MCF 10A (cell line): ENCODE data around the gene PRR20A. TPM values are rescaled to one million over a fixed set of nuclear protein-coding genes. Genes with fewer than 3 reads are reported as not detected.
"Not testable (repeated sequence)": the region's sequence is repeated elsewhere in the genome, so short reads cannot be mapped to it uniquely, and the experiment has no call there.

Source experiments
- BruUV-seq: library from RNA; stranded (reverse); fragments of 400-500 nt; replicated peaks from 2 replicates; lab custom pipeline; 2021; lab: Mats Ljungman, UMichigan
- CTCF ChIA-PET: fragments of 300-600 bp; sonication (Branson Sonifier 250); formaldehyde crosslinking; extraction: SDS; loops from one replicate; lab custom pipeline; 2021; ENCODE audit warnings: antibody characterized with exemption, inconsistent platforms; lab: Yijun Ruan, JAX
- POLR2A ChIA-PET: fragments of 300-600, 350-650 bp; sonication (Branson Sonifier 250); formaldehyde crosslinking; extraction: SDS; loops from one replicate; lab custom pipeline; 2020; ENCODE audit warnings: antibody characterized with exemption, inconsistent platforms; lab: Yijun Ruan, JAX
- DNase-seq: peaks from one replicate; pipeline ENCODE4 v3.0.0-alpha.2; 2018; ENCODE audit not compliant: unreplicated experiment
- H3K27ac Mint-ChIP-seq: one replicate; pipeline ENCODE4 v1.8.0; 2022; ENCODE audit warnings: mild to moderate bottlenecking, low read depth, mixed read lengths; ENCODE audit not compliant: unreplicated experiment
- H3K27me3 Mint-ChIP-seq: one replicate; pipeline ENCODE4 v1.8.0; 2022; ENCODE audit warnings: mixed read lengths; ENCODE audit not compliant: insufficient read depth, unreplicated experiment
- H3K36me3 Mint-ChIP-seq: one replicate; pipeline ENCODE4 v1.8.0; 2022; ENCODE audit warnings: mild to moderate bottlenecking, moderate library complexity, mixed read lengths; ENCODE audit not compliant: insufficient read depth, unreplicated experiment
- H3K4me1 Mint-ChIP-seq: one replicate; pipeline ENCODE4 v1.8.0; 2022; ENCODE audit warnings: mixed read lengths; ENCODE audit not compliant: insufficient read depth, unreplicated experiment
- H3K4me3 Mint-ChIP-seq: one replicate; pipeline ENCODE4 v1.8.0; 2022; ENCODE audit warnings: mild to moderate bottlenecking, moderate library complexity, mixed read lengths; ENCODE audit not compliant: unreplicated experiment
- H3K9me3 Mint-ChIP-seq: one replicate; pipeline ENCODE4 v1.8.0; 2022; ENCODE audit warnings: mixed read lengths; ENCODE audit not compliant: unreplicated experiment
- intact Hi-C: fragments of 100-400 bp; cut with micrococcal nuclease; formaldehyde crosslinking; loops from 2 replicates; pipeline ENCODE4 v1.14.1; 2022
- total RNA-seq: library from RNA; stranded (reverse); gene quantifications from 2 replicates; pipeline ENCODE4 v1.2.3, GENCODE V29; 2022
- TF ChIP-seq, protein P1 (sequence below): fragments of 200-600 bp; IDR thresholded peaks from one replicate; pipeline ENCODE4 v1.8.0; 2022; ENCODE audit warnings: antibody characterized with exemption, mild to moderate bottlenecking; ENCODE audit not compliant: unreplicated experiment

Gene PRR20A
- total RNA-seq, 1 experiment from 2014 or later: not detected

DNA sequence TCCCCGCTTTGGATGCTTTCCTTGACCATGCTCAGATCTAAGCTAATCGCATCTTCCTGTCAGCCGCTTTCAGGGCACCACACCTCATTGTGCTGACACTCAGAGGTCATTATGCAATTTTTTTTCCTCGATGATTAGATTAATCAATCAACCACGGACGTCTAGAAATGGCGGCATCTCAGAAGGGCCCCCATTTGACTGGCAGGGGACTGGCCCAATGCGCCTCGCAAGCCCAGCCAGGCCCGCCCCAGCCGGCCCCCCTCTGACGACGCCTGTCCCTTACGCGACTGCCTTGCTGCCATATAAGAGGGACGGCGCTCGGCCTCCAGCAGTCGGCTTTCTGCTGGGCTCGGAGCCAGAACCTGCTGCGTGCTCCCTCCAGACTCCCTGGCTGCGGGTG is 19.6 kb downstream of the PRR20A start, which contains the start of gene PRR20D:
PRR20D (plus strand) TSS at position 301 of the 400 bp plus-strand sequence. CDS start 387 bp downstream, outside the sequence.
- H3K36me3 Mint-ChIP-seq, H3K4me1 Mint-ChIP-seq, H3K27ac Mint-ChIP-seq, H3K4me3 Mint-ChIP-seq, CTCF ChIA-PET, intact Hi-C loops, H3K9me3 Mint-ChIP-seq, H3K27me3 Mint-ChIP-seq, POLR2A ChIA-PET, BruUV-seq, DNase-seq: not testable (repeated sequence)

DNA sequence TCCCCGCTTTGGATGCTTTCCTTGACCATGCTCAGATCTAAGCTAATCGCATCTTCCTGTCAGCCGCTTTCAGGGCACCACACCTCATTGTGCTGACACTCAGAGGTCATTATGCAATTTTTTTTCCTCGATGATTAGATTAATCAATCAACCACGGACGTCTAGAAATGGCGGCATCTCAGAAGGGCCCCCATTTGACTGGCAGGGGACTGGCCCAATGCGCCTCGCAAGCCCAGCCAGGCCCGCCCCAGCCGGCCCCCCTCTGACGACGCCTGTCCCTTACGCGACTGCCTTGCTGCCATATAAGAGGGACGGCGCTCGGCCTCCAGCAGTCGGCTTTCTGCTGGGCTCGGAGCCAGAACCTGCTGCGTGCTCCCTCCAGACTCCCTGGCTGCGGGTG is 26.2 kb downstream of the PRR20A start, which contains the start of gene PRR20E:
PRR20E (plus strand) TSS at position 301 of the 400 bp plus-strand sequence. CDS start 387 bp downstream, outside the sequence.
- intact Hi-C loops, H3K27ac Mint-ChIP-seq, H3K27me3 Mint-ChIP-seq, H3K36me3 Mint-ChIP-seq, H3K4me1 Mint-ChIP-seq, H3K9me3 Mint-ChIP-seq, H3K4me3 Mint-ChIP-seq, BruUV-seq, CTCF ChIA-PET, POLR2A ChIA-PET, DNase-seq: not testable (repeated sequence)

DNA sequence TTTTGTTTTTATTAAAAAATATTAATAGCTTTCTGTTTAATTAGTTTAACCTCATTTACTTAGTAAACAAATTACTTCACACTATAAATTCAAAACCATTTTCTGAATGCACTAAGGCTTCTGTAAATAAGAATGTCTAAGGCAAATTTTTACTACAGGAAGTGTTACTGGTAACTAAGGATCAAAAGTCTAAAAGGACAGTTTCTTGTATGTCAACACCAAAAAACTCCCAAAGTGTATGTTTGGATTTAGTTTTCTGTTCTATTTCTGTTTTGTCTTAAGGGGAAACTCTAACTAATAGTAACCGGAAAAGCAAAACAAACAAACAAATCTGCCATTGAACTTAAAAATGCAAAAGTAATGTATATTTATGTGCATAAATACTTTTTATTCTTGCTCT is 50.9 kb downstream of the PRR20A start:
- H3K27ac Mint-ChIP-seq: no peak overlapping the region
- H3K4me1 Mint-ChIP-seq: no peaks in the 10 kb centered on the region
- no peak overlapping the region for H3K4me3 Mint-ChIP-seq
- H3K27me3 Mint-ChIP-seq: no peaks in the 10 kb centered on the region
- intact Hi-C loops: no loop called here
- POLR2A ChIA-PET: no interaction called here
- CTCF ChIA-PET: interaction anchor here (0.6 kb wide), 1 partner anchor 14 kb away, joined by 4 read pairs; no protein-coding TSS in a partner anchor
- DNase-seq: no peak
- BruUV-seq: no TSS peak
- no peaks in the 10 kb centered on the region for H3K9me3 Mint-ChIP-seq
- no peaks in the 10 kb centered on the region for H3K36me3 Mint-ChIP-seq
- TF ChIP-seq, protein P1, sequence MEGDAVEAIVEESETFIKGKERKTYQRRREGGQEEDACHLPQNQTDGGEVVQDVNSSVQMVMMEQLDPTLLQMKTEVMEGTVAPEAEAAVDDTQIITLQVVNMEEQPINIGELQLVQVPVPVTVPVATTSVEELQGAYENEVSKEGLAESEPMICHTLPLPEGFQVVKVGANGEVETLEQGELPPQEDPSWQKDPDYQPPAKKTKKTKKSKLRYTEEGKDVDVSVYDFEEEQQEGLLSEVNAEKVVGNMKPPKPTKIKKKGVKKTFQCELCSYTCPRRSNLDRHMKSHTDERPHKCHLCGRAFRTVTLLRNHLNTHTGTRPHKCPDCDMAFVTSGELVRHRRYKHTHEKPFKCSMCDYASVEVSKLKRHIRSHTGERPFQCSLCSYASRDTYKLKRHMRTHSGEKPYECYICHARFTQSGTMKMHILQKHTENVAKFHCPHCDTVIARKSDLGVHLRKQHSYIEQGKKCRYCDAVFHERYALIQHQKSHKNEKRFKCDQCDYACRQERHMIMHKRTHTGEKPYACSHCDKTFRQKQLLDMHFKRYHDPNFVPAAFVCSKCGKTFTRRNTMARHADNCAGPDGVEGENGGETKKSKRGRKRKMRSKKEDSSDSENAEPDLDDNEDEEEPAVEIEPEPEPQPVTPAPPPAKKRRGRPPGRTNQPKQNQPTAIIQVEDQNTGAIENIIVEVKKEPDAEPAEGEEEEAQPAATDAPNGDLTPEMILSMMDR: no peak

Other genes starting within 250 kb of the PRR20A start
- not detected in 2 replicates for gene PRR20B, start 6.6 kb downstream of the PRR20A start, total RNA-seq
- gene PRR20C, start 13.1 kb downstream of the PRR20A start, total RNA-seq: not detected in 2 replicates
- gene PRR20D, start 19.7 kb downstream of the PRR20A start, total RNA-seq: not detected in 2 replicates
- gene PRR20E, start 26.3 kb downstream of the PRR20A start, total RNA-seq: not detected in 2 replicates